ENCODE data around the gene SLFN5. TPM values are rescaled to one million over a fixed set of nuclear protein-coding genes. Genes with fewer than 3 reads are reported as not detected.

Gene SLFN5
- polyA plus RNA-seq, 1 donor from 2014 or later = 2.5 TPM

GRCh38 chr17:35244341-35245195 lies 1.7 kb downstream of the SLFN5 start:
- Histone ChIP-seq H2AFZ (ENCODE audit: low read depth, low read length) (no peak overlapping the region), H3K9me2 (ENCODE audit: insufficient read depth, low read length) (no peaks in the 10 kb centered on the region), H3K27me3 (ENCODE audit: insufficient read depth, low read depth, low read length) (peaks cover 15% of the 10 kb centered on the region), H3K9me3 (ENCODE audit: low read length) (no peaks in the 10 kb centered on the region), H3F3A (ENCODE audit: insufficient read depth, low read length, poor library complexity, severe bottlenecking) (no peaks in the 10 kb centered on the region), H3K79me2 (replicated peaks; ENCODE audit: insufficient read depth, low read length) (no peaks in the 10 kb centered on the region), H4K20me1 (ENCODE audit: insufficient read depth) (no peaks in the 10 kb centered on the region), H3K36me3 (ENCODE audit: insufficient read depth, low read length) (no peaks in the 10 kb centered on the region), H3K9ac (ENCODE audit: low read length) (no peak overlapping the region), H3K4me3 (ENCODE audit: low read length) (peak overlapping the region; percentile 90), H3K4me2 (ENCODE audit: low read length) (no peak overlapping the region), H3K27ac (ENCODE audit: low read length) (no peak overlapping the region)
- TF ChIP-seq EP300 (conservative IDR thresholded peaks at IDR 0.05; ENCODE audit: poor library complexity, severe bottlenecking) (peak; percentile 33), EZH2 (IDR thresholded peaks at IDR 0.05; ENCODE audit: borderline replicate concordance, insufficient read depth, low read length, poor library complexity, severe bottlenecking) (no peak)

GRCh38 chr17:35245196-35245486 lies 2.3 kb downstream of the SLFN5 start:
- H3K36me3 ChIP-seq (ENCODE audit: insufficient read depth, low read length) = no peaks in the 10 kb centered on the region
- H3K79me2 ChIP-seq (replicated peaks; ENCODE audit: insufficient read depth, low read length) = no peaks in the 10 kb centered on the region
- no peaks in the 10 kb centered on the region for H3K9me3 ChIP-seq (ENCODE audit: low read length)
- no peak overlapping the region for H3K4me2 ChIP-seq (ENCODE audit: low read length)
- H3F3A ChIP-seq (ENCODE audit: insufficient read depth, low read length, poor library complexity, severe bottlenecking) = no peaks in the 10 kb centered on the region
- H3K4me3 ChIP-seq (ENCODE audit: low read length) = no peak overlapping the region
- TF ChIP-seq MXI1 (conservative IDR thresholded peaks at IDR 0.05; ENCODE audit: poor library complexity, severe bottlenecking) = no peak
- TF ChIP-seq RAD21 (conservative IDR thresholded peaks at IDR 0.05) = no peak
- TF ChIP-seq SMC3 (conservative IDR thresholded peaks at IDR 0.05; ENCODE audit: poor library complexity) = no peak
- TF ChIP-seq EP300 (conservative IDR thresholded peaks at IDR 0.05; ENCODE audit: poor library complexity, severe bottlenecking) = no peak
- no peak overlapping the region for H3K27ac ChIP-seq (ENCODE audit: low read length)
- no peaks in the 10 kb centered on the region for H4K20me1 ChIP-seq (ENCODE audit: insufficient read depth)
- no peak overlapping the region for H2AFZ ChIP-seq (ENCODE audit: low read depth, low read length)
- H3K27me3 ChIP-seq (ENCODE audit: insufficient read depth, low read depth, low read length) = peaks cover 15% of the 10 kb centered on the region
- H3K9ac ChIP-seq (ENCODE audit: low read length) = no peak overlapping the region
- H3K9me2 ChIP-seq (ENCODE audit: insufficient read depth, low read length) = no peaks in the 10 kb centered on the region

GRCh38 chr17:35252651-35253050 lies 9.8 kb downstream of the SLFN5 start:
- TF ChIP-seq TAF1 (IDR thresholded peaks at IDR 0.05; ENCODE audit: low read depth) (no peak), RAD21 (conservative IDR thresholded peaks at IDR 0.05) (no peak), REST (IDR thresholded peaks at IDR 0.05; ENCODE audit: borderline replicate concordance) (no peak), EZH2 (IDR thresholded peaks at IDR 0.05; ENCODE audit: borderline replicate concordance, insufficient read depth, low read length, poor library complexity, severe bottlenecking) (no peak), EP300 (conservative IDR thresholded peaks at IDR 0.05; ENCODE audit: poor library complexity, severe bottlenecking) (no peak), POLR2AphosphoS5 (IDR thresholded peaks at IDR 0.05) (no peak), CTCF (IDR thresholded peaks at IDR 0.05; ENCODE audit: poor library complexity, severe bottlenecking) (no peak)
- no peaks in the 10 kb centered on the region for H3K79me2 ChIP-seq (replicated peaks; ENCODE audit: insufficient read depth, low read length)
- H3K4me3 ChIP-seq (ENCODE audit: low read length) = no peak overlapping the region
- no peaks in the 10 kb centered on the region for H3K36me3 ChIP-seq (ENCODE audit: insufficient read depth, low read length)
- no peaks in the 10 kb centered on the region for H3K27me3 ChIP-seq (ENCODE audit: insufficient read depth, low read depth, low read length)
- no peaks in the 10 kb centered on the region for H3K9me2 ChIP-seq (ENCODE audit: insufficient read depth, low read length)
- no peak overlapping the region for H3K27ac ChIP-seq (ENCODE audit: low read length)
- H3K4me2 ChIP-seq (ENCODE audit: low read length) = no peak overlapping the region
- H3F3A ChIP-seq (ENCODE audit: insufficient read depth, low read length, poor library complexity, severe bottlenecking) = no peaks in the 10 kb centered on the region
- no peaks in the 10 kb centered on the region for H4K20me1 ChIP-seq (ENCODE audit: insufficient read depth)
- no peaks in the 10 kb centered on the region for H3K9me3 ChIP-seq (ENCODE audit: low read length)
- H2AFZ ChIP-seq (ENCODE audit: low read depth, low read length) = no peak overlapping the region
- no peak overlapping the region for H3K9ac ChIP-seq (ENCODE audit: low read length)

All from neural cell (in vitro differentiated cells).